GM23338 (cell line): ENCODE results near the gene DGKD. TPM values are rescaled to one million over a fixed set of nuclear protein-coding genes. Genes with fewer than 3 reads are reported as not detected.

Source experiments
- ATAC-seq: fragments of 200-7000 bp; cut with Tn5 transposase; 3 replicates; pipeline ENCODE4 v1.9.1; 2020
- DNase-seq: peaks from one replicate; pipeline ENCODE4 v3.0.0-alpha.2; 2015; ENCODE audit warnings: low spot score
- H2AFZ ChIP-seq: fragments of 200-600 bp; sonication (generic); 2 replicates; pipeline ENCODE4 v1.8.0; 2016; ENCODE audit warnings: antibody characterized with exemption, mild to moderate bottlenecking, moderate library complexity
- H3F3A ChIP-seq: fragments of 200-600 bp; sonication (generic); replicated peaks from 2 replicates; pipeline ENCODE4 v1.8.0; 2017; ENCODE audit warnings: antibody characterized with exemption, mixed run types, low read depth
- H3K27ac ChIP-seq: fragments of 200-600 bp; sonication (generic); 2 replicates; pipeline ENCODE4 v1.6.1; 2016; ENCODE audit warnings: low read depth
- H3K27me3 ChIP-seq: fragments of 200-600 bp; sonication (generic); 2 replicates; pipeline ENCODE4 v1.8.0; 2016; ENCODE audit warnings: mild to moderate bottlenecking, mixed run types, moderate library complexity; ENCODE audit not compliant: insufficient read depth
- H3K36me3 ChIP-seq: fragments of 200-600 bp; sonication (generic); 2 replicates; pipeline ENCODE4 v1.8.0; 2016; ENCODE audit warnings: mild to moderate bottlenecking; ENCODE audit not compliant: insufficient read depth
- H3K4me1 ChIP-seq: fragments of 200-600 bp; sonication (generic); 2 replicates; pipeline ENCODE4 v1.8.0; 2016; ENCODE audit warnings: mild to moderate bottlenecking, moderate library complexity; ENCODE audit not compliant: insufficient read depth
- H3K4me2 ChIP-seq: fragments of 200-600 bp; sonication (generic); 2 replicates; pipeline ENCODE4 v1.7.1; 2017; ENCODE audit warnings: mixed run types
- H3K4me3 ChIP-seq: fragments of 200-600 bp; sonication (generic); 2 replicates; pipeline ENCODE4 v1.6.1; 2016; ENCODE audit warnings: mixed run types
- H3K79me2 ChIP-seq: fragments of 200-600 bp; sonication (generic); replicated peaks from 2 replicates; pipeline ENCODE4 v1.8.0; 2017; ENCODE audit warnings: mild to moderate bottlenecking; ENCODE audit not compliant: insufficient read depth
- H3K9me2 ChIP-seq: fragments of 200-600 bp; sonication (generic); 2 replicates; pipeline ENCODE4 v1.8.0; 2017; ENCODE audit not compliant: insufficient read depth
- H4K20me1 ChIP-seq: fragments of 200-600 bp; sonication (generic); replicated peaks from 2 replicates; pipeline ENCODE4 v1.8.0; 2017; ENCODE audit warnings: mild to moderate bottlenecking; ENCODE audit not compliant: insufficient read depth
- H3K27ac Mint-ChIP-seq: 2 replicates; pipeline ENCODE4 v1.8.0; 2020; ENCODE audit warnings: inconsistent platforms, mild to moderate bottlenecking, moderate library complexity, mixed read lengths
- H3K27me3 Mint-ChIP-seq: 3 replicates; pipeline ENCODE4 v1.8.0; 2022; ENCODE audit warnings: low read depth, mild to moderate bottlenecking, moderate library complexity, mixed read lengths, inconsistent platforms; ENCODE audit not compliant: insufficient read depth, poor library complexity
- H3K36me3 Mint-ChIP-seq: 3 replicates; pipeline ENCODE4 v1.8.0; 2021; ENCODE audit warnings: low read depth, mild to moderate bottlenecking, inconsistent platforms, moderate library complexity, mixed read lengths
- H3K4me1 Mint-ChIP-seq: 3 replicates; pipeline ENCODE4 v1.8.0; 2020; ENCODE audit warnings: mild to moderate bottlenecking, inconsistent platforms, mixed read lengths
- H3K4me3 Mint-ChIP-seq: 3 replicates; pipeline ENCODE4 v1.8.0; 2021; ENCODE audit warnings: moderate library complexity, mild to moderate bottlenecking, inconsistent platforms, mixed read lengths
- H3K9me3 Mint-ChIP-seq: 3 replicates; pipeline ENCODE4 v1.8.0; 2020; ENCODE audit warnings: moderate library complexity, mild to moderate bottlenecking, inconsistent platforms, mixed read lengths
- CREB1 ChIP-seq: fragments of 250-450 bp; sonication (Bioruptor Pico); IDR thresholded peaks from 2 replicates; pipeline ENCODE4 v1.5.0; 2020; ENCODE audit warnings: low read depth, mild to moderate bottlenecking, moderate library complexity
- ETS1 ChIP-seq: IDR thresholded peaks from 2 replicates; pipeline ENCODE4 v1.6.1; 2016; ENCODE audit warnings: antibody characterized with exemption
- EZH2 ChIP-seq: fragments of 200-600 bp; sonication (generic); IDR thresholded peaks from one replicate; pipeline ENCODE4 v1.8.0; 2017; ENCODE audit warnings: antibody characterized with exemption, mild to moderate bottlenecking, low read depth; ENCODE audit not compliant: unreplicated experiment
- EZH2phosphoT487 ChIP-seq: fragments of 200-600 bp; sonication (generic); IDR thresholded peaks from one replicate; pipeline ENCODE4 v1.8.1; 2018; ENCODE audit warnings: antibody characterized with exemption; ENCODE audit not compliant: unreplicated experiment
- JUNB ChIP-seq: IDR thresholded peaks from one replicate; pipeline ENCODE4 v1.6.1; 2016; ENCODE audit warnings: antibody characterized with exemption; ENCODE audit not compliant: unreplicated experiment
- NANOG ChIP-seq: IDR thresholded peaks from 2 replicates; pipeline ENCODE4 v1.6.1; 2016; ENCODE audit warnings: antibody characterized with exemption, borderline replicate concordance
- POLR2AphosphoS5 ChIP-seq: IDR thresholded peaks from 2 replicates; pipeline ENCODE4 v1.6.1; 2016; ENCODE audit warnings: antibody characterized with exemption, low read depth
- REST ChIP-seq: IDR thresholded peaks from one replicate; pipeline ENCODE4 v1.6.1; 2018; ENCODE audit warnings: antibody characterized with exemption; ENCODE audit not compliant: unreplicated experiment
- STAT1 ChIP-seq: IDR thresholded peaks from one replicate; pipeline ENCODE4 v1.6.1; 2016; ENCODE audit warnings: antibody characterized with exemption; ENCODE audit not compliant: unreplicated experiment
- ZNF114 ChIP-seq: fragments of 250-450 bp; sonication (Bioruptor Pico); IDR thresholded peaks from 2 replicates; pipeline ENCODE4 v1.5.0; 2020; ENCODE audit warnings: mild to moderate bottlenecking, moderate library complexity
- ZNF331 ChIP-seq: fragments of 250-450 bp; sonication (Bioruptor Pico); IDR thresholded peaks from 2 replicates; pipeline ENCODE4 v1.5.0; 2020; ENCODE audit warnings: low read depth, mild to moderate bottlenecking, moderate library complexity
- ZNF462 ChIP-seq: fragments of 250-450 bp; sonication (Bioruptor Pico); IDR thresholded peaks from 2 replicates; pipeline ENCODE4 v1.5.0; 2020; ENCODE audit warnings: mild to moderate bottlenecking, moderate library complexity
- polyA plus RNA-seq: library from polyadenylated mRNA; unstranded; fragments of >200 nt; fragmentation: Nextera tagmentation; extraction: Ambion mirVana; gene quantifications from 2 replicates; pipeline ENCODE4 v1.2.1, GENCODE V29; 2016
- total RNA-seq: library from RNA; depleted of rRNA; stranded (reverse); fragments of >200 nt; shearing (Covaris generic); gene quantifications from 2 replicates; pipeline ENCODE4 v1.2.3, GENCODE V29; 2014

The DGKD gene
- total and polyA plus RNA-seq, 2 experiments from 2014 or later = 11.1 to 23.4 TPM

GRCh38 chr2:233406865-233407264 lies 52.6 kb downstream of the DGKD start (continued):
- TF ChIP-seq REST = no peak

GRCh38 chr2:233407771-233408181 lies 53.5 kb downstream of the DGKD start:
- Mint-ChIP-seq H3K9me3 (peaks cover 18% of the 10 kb centered on the region), H3K27me3 (peaks cover 4% of the 10 kb centered on the region), H3K36me3 (peaks cover 23% of the 10 kb centered on the region), H3K4me1 (no peaks in the 10 kb centered on the region), H3K27ac (no peak overlapping the region), H3K4me3 (no peak overlapping the region)
- Histone ChIP-seq H3K36me3 (peaks cover 8% of the 10 kb centered on the region; the same call in 1 of the 2 replicates), H3K4me1 (no peaks in the 10 kb centered on the region), H2AFZ (no peak overlapping the region), H3K79me2 (peaks cover 4% of the 10 kb centered on the region; the same call in 1 of the 2 replicates), H3K27ac (no peak overlapping the region), H3K27me3 (no peaks in the 10 kb centered on the region), H3K4me2 (no peak overlapping the region), H3F3A (no peaks in the 10 kb centered on the region), H3K9me2 (no peaks in the 10 kb centered on the region), H4K20me1 (no peaks in the 10 kb centered on the region), H3K4me3 (no peak overlapping the region)
- ATAC-seq = no peak
- no peak for DNase-seq
- TF ChIP-seq NANOG (no peak), POLR2AphosphoS5 (no peak), ZNF462 (CRISPR knock-in tag) (no peak), ETS1 (no peak), REST (no peak), ZNF331 (CRISPR knock-in tag) (no peak), EZH2 (no peak), ZNF114 (no peak), STAT1 (no peak), CREB1 (no peak), EZH2phosphoT487 (no peak), JUNB (no peak)
